Caco-2 (cell line): ENCODE measurements around the gene TEX22. TPM values are rescaled to one million over a fixed set of nuclear protein-coding genes. Genes with fewer than 3 reads are reported as not detected.

Experiments
- BruUV-seq: library from RNA; stranded (reverse); fragments of 400-500 nt; replicated peaks from 2 replicates; lab custom pipeline; 2021; lab: Mats Ljungman, UMichigan
- CTCF ChIA-PET: fragments of 300-600 bp; sonication (Branson Sonifier 250); formaldehyde crosslinking; loops from one replicate; lab custom pipeline; 2022; ENCODE audit warnings: antibody characterized with exemption; lab: Charles Lee
- POLR2A ChIA-PET: fragments of 300-600 bp; sonication (Branson Sonifier 250); formaldehyde crosslinking; loops from one replicate; lab custom pipeline; 2022; ENCODE audit warnings: antibody characterized with exemption; lab: Charles Lee
- DNase-seq, 2 experiments: peaks; one replicate each; pipeline versions ENCODE4 v3.0.0 to v3.0.0-alpha.2; 2020 to 2022
- H3K27me3 ChIP-seq: replicated peaks from 2 replicates; pipeline ENCODE4 v1.6.0; 2011; ENCODE audit warnings: low read length; ENCODE audit not compliant: control insufficient read depth, insufficient read depth
- H3K36me3 ChIP-seq: 2 replicates; pipeline ENCODE4 v1.5.1; 2011; ENCODE audit warnings: low read length; ENCODE audit not compliant: control insufficient read depth, insufficient read depth
- H3K4me1 ChIP-seq: fragments of 250-450 bp; sonication (Bioruptor Pico); 2 replicates; pipeline ENCODE4 v1.5.1; 2020; ENCODE audit warnings: mild to moderate bottlenecking
- H3K4me3 ChIP-seq: 2 replicates; pipeline ENCODE4 v1.5.1; 2011; ENCODE audit warnings: low read depth, mild to moderate bottlenecking, control low read depth, low read length
- H3K9me3 ChIP-seq: fragments of 250-450 bp; sonication (Bioruptor Pico); 2 replicates; pipeline ENCODE4 v1.5.1; 2020; ENCODE audit warnings: mild to moderate bottlenecking, moderate library complexity
- H3K27ac Mint-ChIP-seq: one replicate; pipeline ENCODE4 v1.8.0; 2022; ENCODE audit warnings: mixed read lengths; ENCODE audit not compliant: unreplicated experiment
- H3K27me3 Mint-ChIP-seq: one replicate; pipeline ENCODE4 v1.8.0; 2022; ENCODE audit warnings: mixed read lengths; ENCODE audit not compliant: insufficient read depth, unreplicated experiment
- H3K36me3 Mint-ChIP-seq: one replicate; pipeline ENCODE4 v1.8.0; 2022; ENCODE audit warnings: mild to moderate bottlenecking, mixed read lengths; ENCODE audit not compliant: insufficient read depth, unreplicated experiment
- H3K4me1 Mint-ChIP-seq: one replicate; pipeline ENCODE4 v1.8.0; 2022; ENCODE audit warnings: low read depth, mixed read lengths; ENCODE audit not compliant: unreplicated experiment
- H3K4me3 Mint-ChIP-seq: one replicate; pipeline ENCODE4 v1.8.0; 2022; ENCODE audit warnings: mild to moderate bottlenecking, moderate library complexity, mixed read lengths; ENCODE audit not compliant: unreplicated experiment
- H3K9me3 Mint-ChIP-seq: one replicate; pipeline ENCODE4 v1.8.0; 2022; ENCODE audit warnings: mixed read lengths; ENCODE audit not compliant: unreplicated experiment
- CTCF ChIP-seq, 2 experiments: fragments of 200-600 bp in 1 of 2; IDR thresholded peaks; 1 replicate in 1 of 2; 2 replicates in 1 of 2; pipeline versions ENCODE4 v1.5.1 to v1.8.0; 2011 to 2022; ENCODE audit warnings: antibody characterized with exemption in 1 of 2, control low read depth in 1 of 2, inconsistent platforms in 1 of 2, low read depth in 1 of 2, low read length in 1 of 2, mild to moderate bottlenecking in 1 of 2, moderate library complexity in 1 of 2; ENCODE audit not compliant: insufficient read depth in 1 of 2, severe bottlenecking in 1 of 2, unreplicated experiment in 1 of 2
- intact Hi-C: fragments of 100-400 bp; cut with micrococcal nuclease; formaldehyde crosslinking; loops from one replicate; pipeline ENCODE4 v1.10.0; 2022; ENCODE audit not compliant: unreplicated experiment
- total RNA-seq: library from RNA; stranded (reverse); gene quantifications from 2 replicates; pipeline ENCODE4 v1.2.3, GENCODE V29; 2022

Gene TEX22
- total RNA-seq, 1 experiment from 2014 or later = 0.86 TPM

- CTCF ChIA-PET = no interaction called here
- BruUV-seq = no TSS peak
Observed at GRCh38 chr14:105388976-105389375, 9.4 kb upstream of the TEX22 start.

GRCh38 chr14:105389534-105389933 lies 8.8 kb upstream of the TEX22 start:
- Histone ChIP-seq H3K36me3 (no peaks in the 10 kb centered on the region), H3K4me1 (no peaks in the 10 kb centered on the region), H3K9me3 (no peaks in the 10 kb centered on the region), H3K4me3 (no peak overlapping the region), H3K27me3 (no peaks in the 10 kb centered on the region)
- no peaks in the 10 kb centered on the region for H3K4me1 Mint-ChIP-seq
- DNase-seq = no peak
- peaks cover 10% of the 10 kb centered on the region for H3K36me3 Mint-ChIP-seq
- BruUV-seq = no TSS peak
- TF ChIP-seq CTCF (IDR thresholded peaks at IDR 0.05; ENCODE audit: insufficient read depth in 1 of 2, low read depth in 1 of 2, low read length in 1 of 2, severe bottlenecking in 1 of 2, unreplicated experiment in 1 of 2) = no peak
- intact Hi-C loops = no loop called here
- no peaks in the 10 kb centered on the region for H3K27me3 Mint-ChIP-seq
- no peaks in the 10 kb centered on the region for H3K9me3 Mint-ChIP-seq
- no peak overlapping the region for H3K27ac Mint-ChIP-seq
- CTCF ChIA-PET = no interaction called here
- H3K4me3 Mint-ChIP-seq = no peak overlapping the region
- POLR2A ChIA-PET = interaction anchor here (0.6 kb wide), 2 partner anchors 9 to 404 kb away, joined by 3 read pairs; partner anchors contain the start of gene CLBA1

More at GRCh38 chr14:105388976-105389375, 9.4 kb upstream of the TEX22 start:
- no peak overlapping the region for H3K4me3 ChIP-seq
- H3K4me1 ChIP-seq = no peaks in the 10 kb centered on the region
- no peak for TF ChIP-seq CTCF (IDR thresholded peaks at IDR 0.05; ENCODE audit: insufficient read depth in 1 of 2, low read depth in 1 of 2, low read length in 1 of 2, severe bottlenecking in 1 of 2, unreplicated experiment in 1 of 2)
- POLR2A ChIA-PET = interaction anchor here (0.6 kb wide), 1 partner anchor 403 kb away, joined by 3 read pairs; the partner anchor contains the start of gene CLBA1
- Mint-ChIP-seq H3K4me3 (no peak overlapping the region), H3K4me1 (no peaks in the 10 kb centered on the region), H3K27ac (no peak overlapping the region), H3K9me3 (no peaks in the 10 kb centered on the region), H3K27me3 (no peaks in the 10 kb centered on the region), H3K36me3 (peaks cover 10% of the 10 kb centered on the region)
- no peak for DNase-seq
- no peaks in the 10 kb centered on the region for H3K9me3 ChIP-seq
- H3K27me3 ChIP-seq = no peaks in the 10 kb centered on the region
- intact Hi-C loops = no loop called here
- no peaks in the 10 kb centered on the region for H3K36me3 ChIP-seq

GRCh38 chr14:105389976-105390848 lies 8.1 kb upstream of the TEX22 start:
- no peak for DNase-seq
- H3K27ac Mint-ChIP-seq = no peak overlapping the region
- no peak overlapping the region for H3K4me3 Mint-ChIP-seq
- H3K27me3 Mint-ChIP-seq = no peaks in the 10 kb centered on the region
- no TSS peak for BruUV-seq
- no peaks in the 10 kb centered on the region for H3K9me3 Mint-ChIP-seq
- CTCF ChIA-PET = no interaction called here
- no peaks in the 10 kb centered on the region for H3K4me1 ChIP-seq
- H3K4me3 ChIP-seq = no peak overlapping the region
- intact Hi-C loops = no loop called here
- POLR2A ChIA-PET = interaction anchor here (0.6 kb wide), 2 partner anchors 9 to 62 kb away, joined by 3 to 6 read pairs; no protein-coding TSS in a partner anchor
- no peak for TF ChIP-seq CTCF (IDR thresholded peaks at IDR 0.05; ENCODE audit: insufficient read depth in 1 of 2, low read depth in 1 of 2, low read length in 1 of 2, severe bottlenecking in 1 of 2, unreplicated experiment in 1 of 2)
- no peaks in the 10 kb centered on the region for H3K27me3 ChIP-seq
- no peaks in the 10 kb centered on the region for H3K9me3 ChIP-seq
- H3K4me1 Mint-ChIP-seq = no peaks in the 10 kb centered on the region
- peaks cover 10% of the 10 kb centered on the region for H3K36me3 Mint-ChIP-seq
- H3K36me3 ChIP-seq = no peaks in the 10 kb centered on the region
